K562 (cell line): ENCODE data around the gene SNAPC2. TPM values are rescaled to one million over a fixed set of nuclear protein-coding genes. Genes with fewer than 3 reads are reported as not detected.
A peak's percentile ranks its signal among the peaks of the same experiment; 100 is the strongest.

Source experiments
- ADNP ChIP-seq: fragments of 200-800 bp; sonication (Bioruptor generic); IDR thresholded peaks from 2 replicates; pipeline ENCODE4 v1.6.1; 2016; ENCODE audit warnings: missing genetic modification characterization, missing compliant biosample characterization
- DACH1 ChIP-seq: fragments of 450-650 bp; IDR thresholded peaks from 2 replicates; pipeline ENCODE4 v1.6.1; 2018; ENCODE audit not compliant: partially characterized antibody
- E2F1 ChIP-seq: sonication (generic); formaldehyde crosslinking; IDR thresholded peaks from 2 replicates; pipeline ENCODE4 v1.8.1; 2023; ENCODE audit warnings: mild to moderate bottlenecking, missing genetic modification reagents, moderate library complexity
- FOSL1 ChIP-seq: fragments of 200-800 bp; sonication (Bioruptor generic); conservative IDR thresholded peaks from 2 replicates; pipeline ENCODE4 v1.6.1; 2016; ENCODE audit warnings: missing genetic modification characterization, missing compliant biosample characterization
- HSF4 ChIP-seq: fragments of 250-450 bp; sonication (Bioruptor Pico); IDR thresholded peaks from 2 replicates; pipeline ENCODE4 v2.1.2; 2022; ENCODE audit warnings: mild to moderate bottlenecking, moderate library complexity, borderline replicate concordance
- ID3 ChIP-seq, 2 experiments: fragments of 250-450 bp in 1 of 2; fragments of 450-650 bp in 1 of 2; sonication (Bioruptor Pico) in 1 of 2; IDR thresholded peaks; 2 replicates each; pipeline versions ENCODE4 v1.6.1 to v1.8.0; 2016 to 2021; ENCODE audit warnings: mild to moderate bottlenecking in 2 of 2, moderate library complexity in 2 of 2, missing compliant biosample characterization in 1 of 2, missing genetic modification characterization in 1 of 2
- KAT7 ChIP-seq: sonication (generic); formaldehyde crosslinking; IDR thresholded peaks from 2 replicates; pipeline ENCODE4 v1.8.0; 2022; ENCODE audit warnings: missing genetic modification reagents, mild to moderate bottlenecking, borderline replicate concordance
- NKRF ChIP-seq: fragments of 450-650 bp; IDR thresholded peaks from 2 replicates; pipeline ENCODE4 v1.6.1; 2016; ENCODE audit warnings: borderline replicate concordance
- NR0B1 ChIP-seq: fragments of 450-650 bp; IDR thresholded peaks from one replicate; pipeline ENCODE4 v1.6.1; 2018; ENCODE audit warnings: mild to moderate bottlenecking, moderate library complexity; ENCODE audit not compliant: partially characterized antibody
- POLR2G ChIP-seq: fragments of 200-400 bp; formaldehyde crosslinking; IDR thresholded peaks from 2 replicates; pipeline ENCODE4 v1.6.1; 2017; ENCODE audit warnings: low read depth, mild to moderate bottlenecking, antibody characterized with exemption, low read length, moderate library complexity
- SMAD2 ChIP-seq: fragments of 150-350 bp; IDR thresholded peaks from 2 replicates; pipeline ENCODE4 v1.6.1; 2014; ENCODE audit warnings: low read depth, mild to moderate bottlenecking, low read length
- TEAD2 ChIP-seq: fragments of 450-650 bp; IDR thresholded peaks from 2 replicates; pipeline ENCODE4 v1.6.1; 2016; ENCODE audit warnings: missing genetic modification characterization, control low read depth, missing compliant biosample characterization
- TFAM ChIP-seq: fragments of 250-450 bp; sonication (Bioruptor Pico); conservative IDR thresholded peaks from 2 replicates; pipeline ENCODE4 v1.5.0; 2021; ENCODE audit warnings: mild to moderate bottlenecking, moderate library complexity
- UBTF ChIP-seq, 2 experiments: IDR thresholded peaks; 2 replicates each; pipeline ENCODE4 v1.6.1; 2012; ENCODE audit warnings: improper control_type of control experiment in 2 of 2, low read depth in 2 of 2, low read length in 2 of 2, borderline replicate concordance in 1 of 2
- ZNF263 ChIP-seq: sonication (generic); formaldehyde crosslinking; IDR thresholded peaks from 2 replicates; pipeline ENCODE4 v1.8.0; 2022; ENCODE audit warnings: mild to moderate bottlenecking, missing genetic modification reagents, borderline replicate concordance
- ZNF639 ChIP-seq, 2 experiments: fragments of 200-800 bp in 1 of 2; sonication (Bioruptor generic) in 1 of 2; sonication (generic) in 1 of 2; formaldehyde crosslinking in 1 of 2; IDR thresholded peaks in 1 of 2; conservative IDR thresholded peaks in 1 of 2; 2 replicates each; pipeline versions ENCODE4 v1.5.0 to v1.6.1; 2016 to 2020; ENCODE audit warnings: missing compliant biosample characterization in 1 of 2, missing genetic modification characterization in 1 of 2, missing genetic modification reagents in 1 of 2
- polyA plus RNA-seq, 8 experiments: library from polyadenylated mRNA; depleted of rRNA in 4 of 8; stranded (reverse) in 5 of 8; unstranded in 3 of 8; fragments of >200 nt; fragmentation: Nextera tagmentation in 2 of 8; fragmentation: Illumina TruSeq in 1 of 8; extraction: Ambion mirVana in 2 of 8; extraction: Trizol in 1 of 8; gene quantifications; 2 replicates each; pipeline versions ENCODE4 v1.2.1 to v1.2.3, GENCODE V29; 2011 to 2014; ENCODE audit warnings: inconsistent platforms in 1 of 8, missing spikeins in 1 of 8
- total RNA-seq, 7 experiments: library from RNA; depleted of rRNA in 6 of 7; stranded (reverse); fragments of >200 nt in 6 of 7; fragmentation: Illumina TruSeq in 2 of 7; extraction: Trizol in 2 of 7; gene quantifications; 2 replicates each; pipeline versions ENCODE4 v1.2.1 to v1.2.3, GENCODE V29; 2011 to 2021; ENCODE audit warnings: low replicate concordance in 1 of 7

SNAPC2 gene
- total and polyA plus RNA-seq, 9 of the 15 experiments (the other 6 are each of a cell fraction or from before 2014, with no cell fraction given), result 0.59 to 45.1 (median 15.3) TPM

- TF ChIP-seq DACH1, result no peak
- peak; percentile 92 for TF ChIP-seq POLR2G
- no peak for TF ChIP-seq ZNF639 (CRISPR knock-in tag; conservative IDR thresholded peaks at IDR 0.05 in 1 of 2, IDR thresholded peaks at IDR 0.05 in 1 of 2)
- peak; percentile 63 to 71; a peak in 3 of 4 replicates for TF ChIP-seq UBTF (IDR thresholded peaks at IDR 0.05; ENCODE audit: borderline replicate concordance in 1 of 2, low read depth in 2 of 2, low read length in 2 of 2)
- no peak for TF ChIP-seq NR0B1
- peak; percentile 65 for TF ChIP-seq E2F1 (CRISPR knock-in tag)
- TF ChIP-seq ID3 (CRISPR knock-in tag; IDR thresholded peaks at IDR 0.05), result no peak
- no peak for TF ChIP-seq ID3 (tag; IDR thresholded peaks at IDR 0.05)
- peak; percentile 86 for TF ChIP-seq FOSL1 (tag)
- TF ChIP-seq ADNP (tag), result no peak
- peak; percentile 20; the same call in 1 of the 2 replicates for TF ChIP-seq ZNF263 (CRISPR knock-in tag)
- TF ChIP-seq KAT7 (CRISPR knock-in tag), result no peak
- TF ChIP-seq SMAD2, result no peak
- TF ChIP-seq TEAD2 (tag), result no peak
- no peak for TF ChIP-seq TFAM (CRISPR knock-in tag)
- no peak for TF ChIP-seq HSF4 (CRISPR knock-in tag)
- no peak for TF ChIP-seq NKRF
Measured at GRCh38 chr19:7888145-7888825, 31.9 kb upstream of the SNAPC2 start, which contains the start of gene LRRC8E (continued).
